HG02938 (cell line): ENCODE data around the gene LILRB2.
"Not testable (repeated sequence)": the region's sequence is repeated elsewhere in the genome, so short reads cannot be mapped to it uniquely, and the experiment has no call there.

Experiments
- ATAC-seq: cut with Tn5 transposase; IDR thresholded peaks from one replicate; pipeline ENCODE4 v1.9.1; 2021; ENCODE audit warnings: mild to moderate bottlenecking, moderate library complexity; ENCODE audit not compliant: unreplicated experiment

The LILRB2 gene

GRCh38 chr19:54245936-54246335 lies 35.0 kb downstream of the LILRB2 start:
- no peak for ATAC-seq

- ATAC-seq, result not testable (repeated sequence)
These were observed 37.1 kb downstream of the LILRB2 start for GRCh38 chr19:54243809-54244208.

- ATAC-seq, result not testable (repeated sequence)
These were observed 38.3 kb downstream of the LILRB2 start, which contains the start of gene LILRA6 for GRCh38 chr19:54242646-54243045. Gene LILRA6 (minus strand): TSS chr19:54242790.

- not testable (repeated sequence) for ATAC-seq
These were observed 38.7 kb downstream of the LILRB2 start for GRCh38 chr19:54242234-54242633.

DNA sequence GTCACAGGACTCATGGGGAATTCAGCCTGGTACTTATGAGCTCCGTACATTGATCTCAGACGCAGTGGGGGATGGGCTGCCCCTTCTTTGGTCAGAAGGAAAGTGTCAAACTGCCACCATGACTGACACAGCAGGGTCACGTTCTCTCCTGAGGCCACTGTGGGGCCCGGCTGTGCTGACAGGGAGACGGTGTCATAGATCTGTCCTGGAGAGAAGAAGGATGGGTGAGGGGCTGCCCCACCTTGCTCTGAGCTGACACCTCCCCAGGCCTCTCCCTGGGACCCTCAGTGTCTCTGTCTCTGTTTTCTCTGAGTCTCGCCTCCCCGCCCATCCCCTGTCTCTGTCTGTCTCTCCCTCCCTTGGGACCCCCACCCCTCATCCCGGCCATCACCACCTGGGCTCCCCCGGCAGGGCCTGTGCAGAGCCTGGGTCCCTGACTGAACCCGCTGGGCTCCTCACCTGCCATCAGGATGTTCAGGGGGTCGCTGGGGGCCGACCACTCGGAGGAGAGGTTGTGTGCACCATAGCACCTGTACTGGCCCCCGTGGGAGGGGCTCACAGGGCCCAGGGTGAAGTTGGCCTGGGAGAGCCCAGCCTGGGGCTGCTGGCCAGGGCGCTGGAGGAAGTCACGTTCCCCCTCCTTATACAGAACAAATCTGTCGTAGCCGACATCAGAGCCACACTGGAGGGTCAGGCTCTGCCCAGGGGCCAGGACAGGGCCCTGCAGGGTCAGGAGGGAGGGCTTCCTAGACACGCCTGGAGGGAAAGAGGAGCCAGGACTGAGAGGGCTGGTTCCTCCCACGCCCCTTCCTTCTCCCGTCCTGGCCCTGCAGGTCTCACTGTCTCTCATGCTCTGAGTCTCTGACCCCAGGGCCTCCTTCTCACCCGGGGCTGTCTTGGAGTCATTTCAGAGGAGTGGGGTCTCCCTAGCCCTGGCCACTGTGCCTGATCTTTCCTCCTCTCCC lies 40.3 kb downstream of the LILRB2 start:
- not testable (repeated sequence) for ATAC-seq

DNA sequence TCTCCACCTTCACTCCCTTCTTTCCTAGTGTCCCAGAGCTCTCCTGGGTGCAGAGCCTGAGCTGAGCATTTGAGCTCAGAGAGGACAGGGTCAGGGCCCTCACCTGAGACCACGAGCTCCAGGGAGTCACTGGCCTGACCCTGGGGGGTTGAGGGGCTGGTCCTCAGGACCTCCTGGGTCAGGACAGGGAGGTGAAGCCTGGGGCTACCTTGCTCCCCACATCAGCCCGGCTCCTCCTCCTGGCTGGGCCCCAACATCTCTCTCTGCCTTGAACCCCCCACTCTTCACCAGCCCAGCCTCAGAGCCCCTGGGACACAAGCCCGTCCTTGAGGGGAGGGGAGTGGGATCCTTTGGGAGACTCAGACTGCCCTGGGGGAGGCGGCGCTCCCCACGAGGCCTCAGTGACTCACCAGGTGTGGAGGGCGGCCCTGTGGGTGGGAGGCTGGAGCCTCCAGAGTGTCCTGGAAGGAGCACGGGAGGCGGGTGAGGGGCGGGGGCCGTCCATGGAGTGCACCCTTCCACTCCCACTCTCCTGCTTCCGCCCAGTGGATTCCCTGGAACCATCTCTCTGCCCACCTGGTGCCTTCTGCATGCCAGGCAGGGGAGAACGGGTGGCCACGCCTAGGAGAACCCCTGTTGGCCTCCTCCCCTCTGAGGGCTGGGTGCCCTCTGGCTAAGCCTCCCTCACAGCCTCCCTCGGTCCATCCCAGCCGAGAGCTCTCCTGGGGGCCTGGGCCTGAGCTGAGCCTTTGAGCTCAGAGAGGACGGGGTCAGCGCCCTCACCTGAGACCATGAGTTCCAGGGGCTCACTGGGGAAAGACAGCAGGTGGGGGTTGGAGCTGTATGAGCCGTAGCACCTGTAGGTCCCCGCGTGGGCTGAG lies 41.2 kb downstream of the LILRB2 start:
- ATAC-seq, result not testable (repeated sequence)

GRCh38 chr19:54233941-54234340 lies 47.0 kb downstream of the LILRB2 start:
- ATAC-seq, result no peak

DNA sequence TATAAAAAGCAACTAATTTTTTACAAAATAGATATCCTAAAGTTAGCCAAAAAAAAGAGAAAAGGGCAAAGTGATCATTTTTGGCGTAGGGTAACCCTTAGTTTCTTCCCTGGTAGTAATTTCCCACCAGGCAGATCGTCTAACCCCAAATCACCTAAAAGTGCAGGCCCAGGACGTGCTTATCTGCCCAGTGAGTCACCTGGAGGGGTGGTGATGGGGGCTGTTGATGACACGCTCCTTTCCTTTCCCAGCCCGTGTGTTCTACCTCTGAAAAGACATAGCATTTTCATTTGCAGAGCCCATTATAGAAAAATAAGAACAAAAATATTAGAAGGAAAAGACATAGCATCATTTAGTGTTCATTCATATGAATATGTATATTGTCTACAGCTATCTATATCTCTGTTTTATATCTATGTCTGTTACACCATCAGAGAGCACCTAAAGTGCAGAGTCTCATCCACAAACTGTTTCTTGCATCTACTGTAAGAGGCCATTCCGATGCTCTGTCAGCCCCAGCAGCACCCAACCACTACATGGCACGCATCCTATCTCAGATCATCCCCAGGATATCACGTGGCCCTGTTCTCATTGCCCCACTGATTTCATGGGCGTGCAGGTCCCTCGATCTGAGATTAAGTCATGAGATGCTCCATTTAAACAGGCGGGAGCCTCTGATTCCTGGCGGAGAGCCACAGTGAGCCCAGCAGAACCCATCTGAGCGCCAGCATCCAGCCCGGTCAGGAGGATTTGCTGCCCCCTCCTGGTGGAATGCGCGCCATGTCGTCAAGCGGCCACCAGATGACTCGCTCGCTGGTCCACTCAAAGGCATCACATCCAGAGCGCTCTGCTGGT lies 49.6 kb downstream of the LILRB2 start:
- peak; percentile 83 for ATAC-seq

DNA sequence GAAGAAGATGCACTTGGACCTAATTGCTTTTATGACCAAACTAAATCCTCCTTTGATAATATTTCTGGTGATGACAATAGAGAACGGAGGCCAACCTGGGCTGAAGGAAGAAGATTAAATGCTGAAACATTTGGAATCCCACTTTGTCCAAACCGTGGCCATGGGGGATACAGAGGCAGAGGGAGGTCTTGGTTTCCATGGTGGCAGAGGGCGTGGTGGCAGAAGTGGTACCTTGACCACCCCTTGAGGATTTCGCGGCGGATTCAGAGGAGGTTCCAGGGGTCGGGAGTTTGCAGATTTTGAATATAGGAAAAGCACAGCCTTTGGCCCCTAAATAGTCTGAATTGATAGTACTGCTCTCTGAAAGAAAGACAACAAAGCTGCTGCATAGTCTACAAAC lies 50.9 kb downstream of the LILRB2 start:
- no peak for ATAC-seq

DNA sequence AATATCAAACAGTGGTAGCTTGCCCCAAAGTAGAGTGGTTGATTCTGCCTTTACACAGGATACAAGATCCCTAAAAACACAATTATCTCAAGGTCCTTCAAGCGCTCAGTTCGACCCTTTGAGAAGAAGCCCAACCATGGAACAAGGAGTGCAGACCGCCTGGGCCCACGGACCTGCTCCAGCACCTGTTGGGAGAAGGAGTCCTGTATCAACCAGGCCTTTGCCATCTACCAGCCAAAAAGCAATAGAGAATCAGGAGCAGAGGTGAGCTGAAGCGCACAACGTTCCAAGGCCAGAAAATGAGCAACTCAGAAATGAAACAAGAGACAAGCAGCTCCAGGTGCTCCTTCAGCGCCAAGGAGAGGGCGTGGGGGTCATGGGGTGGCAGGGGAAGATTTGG lies 51.8 kb downstream of the LILRB2 start:
- ATAC-seq, result no peak

DNA sequence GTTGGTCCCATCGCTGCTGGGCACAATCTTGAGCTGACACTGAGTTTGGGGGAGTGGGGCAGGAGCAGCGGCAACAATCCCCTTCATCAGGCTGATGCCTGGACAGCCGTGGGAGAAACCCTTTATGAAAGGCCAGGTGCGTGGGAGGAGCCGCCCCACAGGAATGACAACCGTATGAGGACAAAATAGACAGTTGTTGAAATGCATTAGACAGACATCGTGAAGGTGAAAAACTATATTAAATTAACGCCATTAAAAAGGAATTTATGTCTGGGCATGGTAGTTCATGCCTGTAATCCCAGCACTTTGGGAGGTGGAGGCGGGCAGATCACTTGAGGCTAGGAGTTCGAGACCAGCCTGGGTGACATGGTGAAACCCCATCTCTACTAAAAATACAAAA lies 56.3 kb downstream of the LILRB2 start:
- ATAC-seq, result not testable (repeated sequence)

DNA sequence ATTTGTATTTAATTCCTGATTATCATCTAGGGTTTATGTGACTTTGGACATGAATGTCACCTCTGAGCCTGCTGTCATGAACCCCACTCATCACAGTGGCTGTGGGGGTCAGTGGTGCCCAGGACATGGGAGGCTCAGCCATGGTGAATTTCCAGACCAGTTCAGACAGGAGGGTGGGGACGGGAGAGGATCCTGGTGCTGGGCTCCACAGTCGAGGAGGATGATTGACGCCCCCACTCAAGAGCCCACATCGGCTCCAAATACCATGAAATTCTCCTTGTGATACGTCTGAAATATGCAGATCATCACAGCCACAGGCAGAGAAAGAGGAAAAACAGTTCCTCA lies 57.0 kb downstream of the LILRB2 start:
- ATAC-seq, result not testable (repeated sequence)
